Measurements from ENCODE around the gene ZBTB44.

The ZBTB44 gene

DNA sequence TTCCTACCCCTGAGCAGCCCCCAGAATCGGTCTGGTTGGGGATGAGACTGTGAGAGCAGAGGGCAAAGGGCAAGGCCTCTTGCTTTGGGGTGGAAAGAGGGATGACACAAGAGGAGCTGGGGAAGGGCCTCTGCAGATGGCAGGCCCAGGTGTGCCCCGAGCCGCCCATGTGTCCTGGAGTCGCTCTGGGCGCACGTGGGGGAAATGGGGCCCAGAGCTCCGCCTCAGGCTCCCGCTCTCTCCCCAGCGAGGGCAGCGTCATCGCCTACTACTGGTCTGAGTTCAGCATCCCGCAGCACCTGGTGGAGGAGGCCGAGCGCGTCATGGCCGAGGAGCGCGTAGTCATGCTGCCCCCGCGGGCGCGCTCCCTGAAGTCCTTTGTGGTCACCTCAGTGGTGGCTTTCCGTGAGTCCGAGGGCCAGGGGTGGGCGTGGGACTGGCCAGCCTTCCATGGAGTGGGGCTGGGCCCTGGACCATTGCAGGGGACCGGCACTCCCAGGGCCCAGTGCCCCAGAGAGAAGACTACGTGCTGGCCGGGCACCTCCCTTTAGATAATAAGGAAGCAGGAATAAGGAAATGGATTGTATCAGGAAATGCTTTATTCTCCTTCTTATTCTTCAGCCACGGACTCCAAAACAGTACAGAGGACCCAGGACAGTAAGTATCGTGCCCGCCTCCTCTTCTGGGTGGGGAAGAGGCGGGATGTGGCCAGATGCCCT, 125.1 kb downstream of the ZBTB44 start (continued):
- TF ChIP-seq, protein P1, sequence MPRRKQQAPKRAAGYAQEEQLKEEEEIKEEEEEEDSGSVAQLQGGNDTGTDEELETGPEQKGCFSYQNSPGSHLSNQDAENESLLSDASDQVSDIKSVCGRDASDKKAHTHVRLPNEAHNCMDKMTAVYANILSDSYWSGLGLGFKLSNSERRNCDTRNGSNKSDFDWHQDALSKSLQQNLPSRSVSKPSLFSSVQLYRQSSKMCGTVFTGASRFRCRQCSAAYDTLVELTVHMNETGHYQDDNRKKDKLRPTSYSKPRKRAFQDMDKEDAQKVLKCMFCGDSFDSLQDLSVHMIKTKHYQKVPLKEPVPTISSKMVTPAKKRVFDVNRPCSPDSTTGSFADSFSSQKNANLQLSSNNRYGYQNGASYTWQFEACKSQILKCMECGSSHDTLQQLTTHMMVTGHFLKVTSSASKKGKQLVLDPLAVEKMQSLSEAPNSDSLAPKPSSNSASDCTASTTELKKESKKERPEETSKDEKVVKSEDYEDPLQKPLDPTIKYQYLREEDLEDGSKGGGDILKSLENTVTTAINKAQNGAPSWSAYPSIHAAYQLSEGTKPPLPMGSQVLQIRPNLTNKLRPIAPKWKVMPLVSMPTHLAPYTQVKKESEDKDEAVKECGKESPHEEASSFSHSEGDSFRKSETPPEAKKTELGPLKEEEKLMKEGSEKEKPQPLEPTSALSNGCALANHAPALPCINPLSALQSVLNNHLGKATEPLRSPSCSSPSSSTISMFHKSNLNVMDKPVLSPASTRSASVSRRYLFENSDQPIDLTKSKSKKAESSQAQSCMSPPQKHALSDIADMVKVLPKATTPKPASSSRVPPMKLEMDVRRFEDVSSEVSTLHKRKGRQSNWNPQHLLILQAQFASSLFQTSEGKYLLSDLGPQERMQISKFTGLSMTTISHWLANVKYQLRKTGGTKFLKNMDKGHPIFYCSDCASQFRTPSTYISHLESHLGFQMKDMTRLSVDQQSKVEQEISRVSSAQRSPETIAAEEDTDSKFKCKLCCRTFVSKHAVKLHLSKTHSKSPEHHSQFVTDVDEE (CRISPR knock-in tag; IDR thresholded peaks at IDR 0.05) = no peak
- TF ChIP-seq CREB5 (CRISPR knock-in tag; IDR thresholded peaks at IDR 0.05; ENCODE audit: low read depth) = no peak
- TF ChIP-seq SNAI2 (CRISPR knock-in tag; IDR thresholded peaks at IDR 0.05) = no peak
- no peak for TF ChIP-seq OSR1 (CRISPR knock-in tag; IDR thresholded peaks at IDR 0.05)
- no peak for TF ChIP-seq ZNF8 (CRISPR knock-in tag; IDR thresholded peaks at IDR 0.05)
- no peak for TF ChIP-seq GLIS3 (CRISPR knock-in tag; IDR thresholded peaks at IDR 0.05)

GRCh38 chr11:130188585-130189347, 126.0 kb downstream of the ZBTB44 start:
- no peak for TF ChIP-seq PPARA (CRISPR knock-in tag; IDR thresholded peaks at IDR 0.05; ENCODE audit: borderline replicate concordance)
- no peak for TF ChIP-seq CREB5 (CRISPR knock-in tag; IDR thresholded peaks at IDR 0.05; ENCODE audit: low read depth)
- no peak for TF ChIP-seq ARNTL (CRISPR knock-in tag; IDR thresholded peaks at IDR 0.05; ENCODE audit: borderline replicate concordance, low read depth)
- no peak for TF ChIP-seq POU6F1 (CRISPR knock-in tag; IDR thresholded peaks at IDR 0.05; ENCODE audit: borderline replicate concordance, low read depth)
- TF ChIP-seq, protein P2, sequence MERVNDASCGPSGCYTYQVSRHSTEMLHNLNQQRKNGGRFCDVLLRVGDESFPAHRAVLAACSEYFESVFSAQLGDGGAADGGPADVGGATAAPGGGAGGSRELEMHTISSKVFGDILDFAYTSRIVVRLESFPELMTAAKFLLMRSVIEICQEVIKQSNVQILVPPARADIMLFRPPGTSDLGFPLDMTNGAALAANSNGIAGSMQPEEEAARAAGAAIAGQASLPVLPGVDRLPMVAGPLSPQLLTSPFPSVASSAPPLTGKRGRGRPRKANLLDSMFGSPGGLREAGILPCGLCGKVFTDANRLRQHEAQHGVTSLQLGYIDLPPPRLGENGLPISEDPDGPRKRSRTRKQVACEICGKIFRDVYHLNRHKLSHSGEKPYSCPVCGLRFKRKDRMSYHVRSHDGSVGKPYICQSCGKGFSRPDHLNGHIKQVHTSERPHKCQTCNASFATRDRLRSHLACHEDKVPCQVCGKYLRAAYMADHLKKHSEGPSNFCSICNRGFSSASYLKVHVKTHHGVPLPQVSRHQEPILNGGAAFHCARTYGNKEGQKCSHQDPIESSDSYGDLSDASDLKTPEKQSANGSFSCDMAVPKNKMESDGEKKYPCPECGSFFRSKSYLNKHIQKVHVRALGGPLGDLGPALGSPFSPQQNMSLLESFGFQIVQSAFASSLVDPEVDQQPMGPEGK (CRISPR knock-in tag; IDR thresholded peaks at IDR 0.05; ENCODE audit: borderline replicate concordance) = no peak
- TF ChIP-seq TOX (CRISPR knock-in tag; IDR thresholded peaks at IDR 0.05; ENCODE audit: borderline replicate concordance) = no peak
- no peak for TF ChIP-seq SNAI2 (CRISPR knock-in tag; IDR thresholded peaks at IDR 0.05)
- TF ChIP-seq ISL1 (CRISPR knock-in tag; IDR thresholded peaks at IDR 0.05) = no peak
- no peak for TF ChIP-seq ZFP30 (CRISPR knock-in tag; IDR thresholded peaks at IDR 0.05)
- no peak for TF ChIP-seq ZFP3 (CRISPR knock-in tag; IDR thresholded peaks at IDR 0.05)
- no peak for TF ChIP-seq ZNF565 (CRISPR knock-in tag; conservative IDR thresholded peaks at IDR 0.05; ENCODE audit: low read depth)
- no peak for TF ChIP-seq ZNF8 (CRISPR knock-in tag; IDR thresholded peaks at IDR 0.05)
- TF ChIP-seq, protein P1 (CRISPR knock-in tag; IDR thresholded peaks at IDR 0.05) = no peak
- TF ChIP-seq, protein P3, sequence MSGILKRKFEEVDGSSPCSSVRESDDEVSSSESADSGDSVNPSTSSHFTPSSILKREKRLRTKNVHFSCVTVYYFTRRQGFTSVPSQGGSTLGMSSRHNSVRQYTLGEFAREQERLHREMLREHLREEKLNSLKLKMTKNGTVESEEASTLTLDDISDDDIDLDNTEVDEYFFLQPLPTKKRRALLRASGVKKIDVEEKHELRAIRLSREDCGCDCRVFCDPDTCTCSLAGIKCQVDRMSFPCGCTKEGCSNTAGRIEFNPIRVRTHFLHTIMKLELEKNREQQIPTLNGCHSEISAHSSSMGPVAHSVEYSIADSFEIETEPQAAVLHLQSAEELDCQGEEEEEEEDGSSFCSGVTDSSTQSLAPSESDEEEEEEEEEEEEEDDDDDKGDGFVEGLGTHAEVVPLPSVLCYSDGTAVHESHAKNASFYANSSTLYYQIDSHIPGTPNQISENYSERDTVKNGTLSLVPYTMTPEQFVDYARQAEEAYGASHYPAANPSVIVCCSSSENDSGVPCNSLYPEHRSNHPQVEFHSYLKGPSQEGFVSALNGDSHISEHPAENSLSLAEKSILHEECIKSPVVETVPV (CRISPR knock-in tag; IDR thresholded peaks at IDR 0.05) = no peak
- no peak for TF ChIP-seq OSR1 (CRISPR knock-in tag; IDR thresholded peaks at IDR 0.05)
- no peak for TF ChIP-seq BACH2 (CRISPR knock-in tag; IDR thresholded peaks at IDR 0.05; ENCODE audit: borderline replicate concordance)
- TF ChIP-seq CSDC2 (CRISPR knock-in tag; IDR thresholded peaks at IDR 0.05) = no peak
- TF ChIP-seq ZNF70 (CRISPR knock-in tag; IDR thresholded peaks at IDR 0.05) = no peak
- no peak for TF ChIP-seq ESRRG (CRISPR knock-in tag; IDR thresholded peaks at IDR 0.05)
- no peak; the same call in 2 of the 3 replicates for ATAC-seq
